GM21825 (cell line): Measurements from ENCODE around the gene MCM9.

Experiments
- ATAC-seq: cut with Tn5 transposase; IDR thresholded peaks from one replicate; pipeline ENCODE4 v1.9.1; 2021; ENCODE audit warnings: mild to moderate bottlenecking, moderate library complexity; ENCODE audit not compliant: unreplicated experiment

MCM9 gene

GRCh38 chr6:118934461-118935330 is at the start of gene MCM9:
MCM9 (minus strand) TSS chr6:118935159; CDS start chr6:118931723, 3,436 bp downstream.
- peak; percentile 96 for ATAC-seq

- no peak for ATAC-seq
Observed at GRCh38 chr6:118984342-118984741, 49.4 kb upstream of the MCM9 start.

DNA sequence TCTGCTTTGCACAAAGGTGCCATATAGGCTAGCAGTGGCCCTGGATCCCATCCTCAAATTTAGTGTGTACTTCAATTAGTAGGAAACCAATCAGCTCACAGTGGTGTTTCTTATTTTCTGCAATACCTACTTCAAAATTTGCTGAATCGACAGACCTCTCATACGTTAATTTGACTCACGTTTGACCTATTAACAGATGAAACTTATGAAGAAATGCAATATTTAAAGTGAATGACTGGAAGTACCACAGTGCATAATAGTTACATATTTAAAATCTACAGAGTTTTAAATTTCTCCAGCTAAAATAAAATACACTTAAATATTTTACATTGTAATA is 47.6 kb upstream of the MCM9 start:
- ATAC-seq: no peak

DNA sequence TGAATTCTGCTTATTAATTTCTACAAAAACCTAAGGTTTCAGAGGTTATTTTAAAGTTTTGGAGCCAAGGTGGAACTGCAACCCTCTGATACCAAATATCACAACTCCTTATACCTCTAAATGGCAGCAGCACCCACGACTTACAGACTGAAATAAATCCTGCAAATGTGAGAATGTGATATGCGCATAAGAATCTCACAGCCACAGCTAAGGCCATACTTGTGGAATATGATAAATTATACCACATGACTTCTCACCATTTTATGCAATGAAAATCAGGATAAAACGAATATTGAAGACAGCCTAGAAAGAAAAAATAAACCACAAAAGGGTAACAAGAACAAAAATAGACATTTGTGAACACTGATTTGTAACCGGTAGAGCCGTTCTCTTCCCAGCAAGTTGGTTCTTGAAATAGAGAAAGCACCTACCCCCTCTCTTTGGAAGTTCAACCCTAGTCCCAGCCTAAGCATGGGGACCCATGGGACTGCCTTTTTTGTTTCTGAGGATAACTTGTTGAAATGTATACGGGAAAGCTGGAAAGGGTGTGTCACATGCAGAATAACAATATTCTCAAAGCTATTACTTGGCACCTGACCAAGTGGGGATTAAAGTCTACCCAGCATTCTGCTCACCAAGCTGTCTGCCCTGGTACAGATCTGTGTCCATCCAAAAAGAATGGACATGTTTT is 47.1 kb upstream of the MCM9 start:
- no peak for ATAC-seq

DNA sequence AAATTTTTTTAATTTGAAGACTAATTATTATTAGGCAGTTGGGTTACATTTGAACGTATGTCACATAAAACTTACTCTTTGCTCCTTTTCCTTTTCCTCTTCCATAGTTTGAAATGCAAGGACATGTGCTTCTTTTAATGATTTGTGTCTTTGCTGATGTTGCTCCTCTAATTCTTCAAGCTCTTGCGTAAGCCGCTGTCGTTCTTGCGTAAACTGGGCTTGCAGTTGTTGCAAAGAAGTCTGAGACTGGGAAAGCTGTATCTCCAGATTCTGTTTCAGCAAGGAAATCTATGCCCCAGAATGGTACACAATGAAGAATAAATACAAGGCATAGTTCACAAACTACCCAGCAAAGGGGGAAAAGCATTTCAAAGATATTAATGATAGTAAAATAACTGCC is 45.1 kb upstream of the MCM9 start:
- ATAC-seq: no peak

- no peak for ATAC-seq
Observed at GRCh38 chr6:118974790-118975189, 39.8 kb upstream of the MCM9 start.

DNA sequence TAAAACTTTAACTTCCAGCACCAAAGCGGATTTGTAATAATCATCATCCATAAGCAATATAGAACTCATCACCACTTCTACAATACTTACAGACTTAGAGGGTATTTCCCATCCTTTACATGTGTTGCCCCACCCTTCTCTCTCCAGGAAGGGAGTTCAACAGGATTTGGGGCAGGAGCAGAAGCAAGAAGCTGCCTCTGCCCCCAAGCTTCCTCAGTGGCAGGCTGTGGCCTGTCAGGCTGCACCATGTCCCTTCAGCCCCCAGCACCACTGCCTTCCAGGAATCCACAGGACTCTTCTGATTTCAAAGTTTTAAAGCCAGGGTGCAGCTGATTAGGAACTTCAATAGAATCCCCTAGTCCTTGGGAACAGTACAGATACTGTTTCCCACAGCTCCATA is 36.7 kb upstream of the MCM9 start:
- ATAC-seq: no peak

GRCh38 chr6:118970866-118971265 is 35.9 kb upstream of the MCM9 start:
- no peak for ATAC-seq

- no peak for ATAC-seq
Observed at GRCh38 chr6:118968416-118968815, 33.5 kb upstream of the MCM9 start.

GRCh38 chr6:118967239-118967638 is 32.3 kb upstream of the MCM9 start:
- no peak for ATAC-seq

DNA sequence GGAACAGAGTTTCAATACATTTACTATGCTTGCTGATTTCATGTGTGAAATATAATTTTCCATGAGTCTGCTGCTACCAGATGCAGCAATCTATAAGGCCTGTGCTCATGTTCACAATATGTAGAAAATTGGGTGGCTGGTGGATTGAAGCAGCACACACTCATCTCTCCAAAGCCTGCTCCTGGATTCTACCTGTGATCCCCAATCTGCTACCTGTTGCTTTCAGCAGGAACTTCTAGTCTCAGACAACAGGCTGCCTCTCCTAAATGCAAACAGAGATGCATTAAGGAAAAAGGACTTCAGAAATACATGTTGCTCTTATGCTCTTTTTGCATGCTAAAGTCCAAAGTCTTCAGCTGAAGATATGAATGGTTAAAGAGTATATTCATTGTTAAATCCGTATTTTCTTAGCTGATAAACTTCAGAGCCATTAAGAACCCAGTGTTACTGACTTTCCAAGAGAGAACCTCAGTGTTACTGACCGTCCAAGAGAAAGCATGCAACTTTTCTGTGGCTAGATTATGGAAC is 30.9 kb upstream of the MCM9 start:
- no peak for ATAC-seq

GRCh38 chr6:118965371-118965770 is 30.4 kb upstream of the MCM9 start:
- no peak for ATAC-seq

GRCh38 chr6:118963003-118963402 is 28.0 kb upstream of the MCM9 start:
- no peak for ATAC-seq

DNA sequence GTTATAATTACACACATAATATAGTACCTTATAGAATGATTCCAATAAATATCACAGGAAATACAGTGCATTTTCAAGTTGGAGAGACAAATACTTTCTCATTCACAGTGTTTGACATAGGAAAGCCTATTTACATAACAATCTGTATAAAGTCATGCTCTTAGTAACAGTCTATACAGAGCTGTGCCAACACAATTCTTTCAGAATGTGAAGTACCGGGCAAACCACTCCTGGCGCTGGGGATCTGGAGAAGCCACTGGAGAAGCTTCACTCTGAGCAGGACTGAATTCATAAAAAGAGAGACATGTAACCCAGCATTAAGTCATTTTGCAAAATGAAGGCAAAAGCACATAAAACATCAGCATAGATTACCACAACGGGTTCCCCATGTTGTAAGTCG is 24.9 kb upstream of the MCM9 start:
- ATAC-seq: no peak

DNA sequence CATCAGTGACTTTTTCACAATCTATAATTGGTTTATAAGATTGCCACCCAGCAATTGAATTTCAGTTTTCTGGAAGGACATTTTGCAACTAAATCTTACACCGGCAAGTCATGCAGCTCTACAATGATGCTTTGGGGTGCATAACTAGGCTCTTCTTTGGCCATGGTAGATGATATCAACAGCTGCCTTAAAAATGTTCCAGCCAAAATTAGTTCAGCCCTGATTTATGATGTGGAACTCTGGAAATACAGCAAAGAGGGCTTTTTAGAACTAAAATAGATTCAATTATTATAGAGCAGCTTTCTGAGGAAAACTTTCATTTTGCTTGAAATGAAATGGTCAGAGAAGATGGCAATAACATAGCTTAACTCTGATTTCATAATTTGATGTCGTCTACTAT is 18.4 kb upstream of the MCM9 start:
- no peak for ATAC-seq

GRCh38 chr6:118952683-118953082 is 17.7 kb upstream of the MCM9 start:
- no peak for ATAC-seq

- no peak for ATAC-seq
Observed at GRCh38 chr6:118945217-118945616, 10.3 kb upstream of the MCM9 start.

DNA sequence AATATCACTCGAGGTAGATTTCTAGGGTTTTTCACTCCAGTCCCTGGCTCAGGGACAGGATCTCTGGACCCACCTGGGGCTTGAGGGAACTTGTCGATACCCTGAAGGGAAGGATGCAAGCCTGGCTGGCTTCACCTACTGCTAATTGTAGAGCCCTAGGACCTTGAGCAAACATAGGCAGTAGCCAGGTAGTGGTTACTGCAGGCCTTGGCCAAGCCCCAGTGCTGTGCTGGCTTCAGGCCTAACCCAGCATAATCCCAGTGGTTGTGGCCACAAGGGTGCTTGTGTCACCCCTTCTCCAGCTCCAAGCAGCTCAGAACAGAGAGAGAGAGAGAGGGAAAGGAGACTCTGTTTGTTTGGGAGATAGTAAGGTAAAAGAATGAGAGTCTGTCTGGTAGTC is 5.8 kb upstream of the MCM9 start:
- ATAC-seq: no peak

- no peak for ATAC-seq
Observed at GRCh38 chr6:118939683-118940082, 4.7 kb upstream of the MCM9 start.

DNA sequence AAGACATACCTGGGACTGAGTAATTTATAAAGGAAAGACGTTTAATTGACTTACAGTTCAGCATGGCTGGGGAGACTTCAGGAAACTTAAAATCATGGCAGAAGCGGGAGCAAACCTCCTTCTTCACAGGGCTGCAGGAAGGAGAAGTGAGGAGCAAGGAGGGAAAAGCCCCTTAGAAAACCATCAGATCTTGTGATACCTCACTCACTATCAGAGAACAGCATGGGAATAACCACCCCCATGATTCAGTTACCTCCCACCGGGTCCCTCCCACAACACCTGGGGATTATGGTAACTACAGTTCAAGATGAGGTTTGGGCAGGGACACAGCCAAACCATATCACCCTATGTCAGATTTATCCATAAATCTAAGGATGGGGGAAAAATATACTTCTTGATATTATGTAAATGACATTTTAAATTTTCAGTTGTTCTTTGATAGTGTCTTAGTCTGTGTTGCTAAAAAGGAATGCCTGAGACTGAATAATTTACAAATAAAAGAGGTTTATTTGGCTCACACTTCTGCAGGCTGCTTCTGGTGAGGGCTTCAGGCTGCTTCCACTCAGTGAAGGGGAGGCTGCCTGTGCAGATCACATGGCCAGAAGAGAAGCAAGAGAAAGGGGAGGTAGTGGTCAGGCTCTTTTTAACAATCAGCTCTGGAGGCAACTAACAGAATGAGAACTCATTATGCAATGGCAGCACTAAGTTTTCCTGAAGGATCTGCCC is 1.2 kb upstream of the MCM9 start:
- ATAC-seq: no peak

GRCh38 chr6:118935331-118935668 is 341 bp upstream of the MCM9 start:
- ATAC-seq: peak; percentile 4
